K562 (cell line): ENCODE results near the gene CLCN1.

Source experiments
- GATAD2B ChIP-seq: fragments of 450-650 bp; IDR thresholded peaks from 2 replicates; pipeline ENCODE4 v1.6.1; 2017; ENCODE audit warnings: mild to moderate bottlenecking, borderline replicate concordance
- MAZ ChIP-seq, 2 experiments: fragments of 450-650 bp in 1 of 2; sonication (generic) in 1 of 2; formaldehyde crosslinking; IDR thresholded peaks in 1 of 2; conservative IDR thresholded peaks in 1 of 2; 2 replicates each; pipeline versions ENCODE4 v1.4.0 to v1.5.0; 2020; ENCODE audit warnings: mild to moderate bottlenecking in 1 of 2, missing genetic modification reagents in 1 of 2

DNA sequence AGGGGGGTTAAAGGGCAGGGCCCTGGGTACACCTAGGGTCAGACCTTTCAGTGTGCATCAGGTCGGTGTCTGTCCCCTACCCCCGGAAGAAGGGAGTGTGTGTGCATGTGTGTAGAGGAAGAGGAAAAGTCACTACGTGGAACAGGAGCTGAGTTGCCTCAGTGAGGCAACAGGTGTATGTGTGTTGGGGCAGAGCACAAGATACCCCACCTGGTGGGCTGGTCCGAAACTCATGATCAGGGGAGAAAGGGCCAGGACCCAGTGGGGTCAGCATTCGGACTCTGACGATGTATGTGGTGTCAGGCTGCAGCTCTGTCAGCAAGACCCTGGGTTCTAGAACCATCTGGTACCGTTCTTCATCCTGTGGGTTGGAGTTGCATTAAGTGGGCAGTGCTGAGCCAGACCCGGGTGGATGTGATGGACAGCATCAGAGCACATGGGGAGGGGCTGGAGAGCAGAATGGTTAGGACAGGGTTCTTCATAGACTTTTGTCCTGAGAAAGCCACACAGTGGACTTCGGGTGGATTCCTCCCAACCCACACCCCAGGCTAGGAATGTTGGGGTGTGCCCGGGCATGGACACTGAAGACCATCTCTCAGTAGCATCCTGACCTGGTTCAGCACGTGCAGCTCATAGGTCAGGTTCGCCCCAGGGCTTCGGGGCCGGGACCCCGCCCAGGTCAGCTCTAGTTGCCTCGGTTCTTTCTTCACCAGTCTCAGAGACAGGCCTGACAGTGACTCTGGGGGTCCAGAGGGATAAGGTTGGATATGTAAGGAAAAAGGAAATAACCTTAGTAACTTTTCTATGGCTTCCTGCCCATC is 82.0 kb downstream of the CLCN1 start:
- TF ChIP-seq GATAD2B (no peak), MAZ (CRISPR knock-in tag; conservative IDR thresholded peaks at IDR 0.05 in 1 of 2, IDR thresholded peaks at IDR 0.05 in 1 of 2) (no peak)
